Measurements from ENCODE around the gene PPM1F. TPM values are rescaled to one million over a fixed set of nuclear protein-coding genes. Genes with fewer than 3 reads are reported as not detected.

PPM1F gene
- total and polyA plus RNA-seq, 2 donors (not counting 1 experiment from before 2014, with no cell fraction given), result 12.5 to 37.0 TPM

DNA sequence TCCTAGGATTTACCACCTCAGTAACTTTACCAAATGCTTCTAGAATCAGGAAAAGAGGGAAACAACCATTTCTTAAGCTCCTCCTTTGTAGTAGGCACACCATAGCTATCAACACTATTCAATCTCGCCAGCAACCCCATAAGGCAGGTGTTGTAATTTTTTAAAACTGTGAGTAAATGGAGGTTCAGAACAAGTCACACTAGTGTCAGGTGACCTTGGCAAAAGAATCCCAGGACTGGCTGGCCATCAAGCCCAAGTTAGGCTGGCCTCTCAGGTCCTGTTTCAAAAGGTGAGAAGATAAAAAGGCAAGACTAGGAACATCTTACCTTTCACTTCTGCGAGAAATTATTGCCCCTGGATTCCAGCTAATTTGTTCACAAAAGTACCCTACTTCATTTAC is 29.2 kb upstream of the PPM1F start:
- H4K20me1 ChIP-seq (ENCODE audit: control insufficient read depth, extremely low read depth, insufficient read depth, low read length), result no peaks in the 10 kb centered on the region
- peak overlapping the region; percentile 91 for H3K9ac ChIP-seq (ENCODE audit: insufficient read depth, low read length)
- H3K9me3 ChIP-seq (ENCODE audit: control insufficient read depth, insufficient read depth, low read depth, low read length), result no peaks in the 10 kb centered on the region
- no peaks in the 10 kb centered on the region for H3K27me3 ChIP-seq (ENCODE audit: control insufficient read depth, insufficient read depth, low read length)
- no peak for DNase-seq (ENCODE audit: low read depth in 2 of 2)
- H3K79me2 ChIP-seq (ENCODE audit: control insufficient read depth, insufficient read depth, low read length), result peaks cover 25% of the 10 kb centered on the region
- H3K36me3 ChIP-seq (ENCODE audit: control insufficient read depth, insufficient read depth, low read length), result peaks cover 3% of the 10 kb centered on the region
- TF ChIP-seq EZH2 (IDR thresholded peaks at IDR 0.05; ENCODE audit: low read length, missing control alignments), result no peak
- TF ChIP-seq, protein P1, sequence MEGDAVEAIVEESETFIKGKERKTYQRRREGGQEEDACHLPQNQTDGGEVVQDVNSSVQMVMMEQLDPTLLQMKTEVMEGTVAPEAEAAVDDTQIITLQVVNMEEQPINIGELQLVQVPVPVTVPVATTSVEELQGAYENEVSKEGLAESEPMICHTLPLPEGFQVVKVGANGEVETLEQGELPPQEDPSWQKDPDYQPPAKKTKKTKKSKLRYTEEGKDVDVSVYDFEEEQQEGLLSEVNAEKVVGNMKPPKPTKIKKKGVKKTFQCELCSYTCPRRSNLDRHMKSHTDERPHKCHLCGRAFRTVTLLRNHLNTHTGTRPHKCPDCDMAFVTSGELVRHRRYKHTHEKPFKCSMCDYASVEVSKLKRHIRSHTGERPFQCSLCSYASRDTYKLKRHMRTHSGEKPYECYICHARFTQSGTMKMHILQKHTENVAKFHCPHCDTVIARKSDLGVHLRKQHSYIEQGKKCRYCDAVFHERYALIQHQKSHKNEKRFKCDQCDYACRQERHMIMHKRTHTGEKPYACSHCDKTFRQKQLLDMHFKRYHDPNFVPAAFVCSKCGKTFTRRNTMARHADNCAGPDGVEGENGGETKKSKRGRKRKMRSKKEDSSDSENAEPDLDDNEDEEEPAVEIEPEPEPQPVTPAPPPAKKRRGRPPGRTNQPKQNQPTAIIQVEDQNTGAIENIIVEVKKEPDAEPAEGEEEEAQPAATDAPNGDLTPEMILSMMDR (conservative IDR thresholded peaks at IDR 0.05 in 1 of 2, IDR thresholded peaks at IDR 0.05 in 1 of 2; ENCODE audit: low read depth in 1 of 2, low read length in 2 of 2), result no peak
- peak overlapping the region; percentile 67 for H2AFZ ChIP-seq (ENCODE audit: low read length)
- H3K27ac ChIP-seq (ENCODE audit: insufficient read depth, low read length), result peak overlapping the region; percentile 82
- peaks cover 3% of the 10 kb centered on the region for H3K4me1 ChIP-seq (ENCODE audit: control insufficient read depth, extremely low read depth, insufficient read depth, low read length)
- peak overlapping the region; percentile 96 for H3K4me2 ChIP-seq (ENCODE audit: extremely low read depth, insufficient read depth, low read length)
- peak overlapping the region; percentile 79 to 97 (median 89) for H3K4me3 ChIP-seq (replicated peaks in 1 of 4; ENCODE audit: control extremely low read depth in 1 of 4, insufficient read depth in 1 of 4, low read depth in 3 of 4, low read length in 4 of 4)

DNA sequence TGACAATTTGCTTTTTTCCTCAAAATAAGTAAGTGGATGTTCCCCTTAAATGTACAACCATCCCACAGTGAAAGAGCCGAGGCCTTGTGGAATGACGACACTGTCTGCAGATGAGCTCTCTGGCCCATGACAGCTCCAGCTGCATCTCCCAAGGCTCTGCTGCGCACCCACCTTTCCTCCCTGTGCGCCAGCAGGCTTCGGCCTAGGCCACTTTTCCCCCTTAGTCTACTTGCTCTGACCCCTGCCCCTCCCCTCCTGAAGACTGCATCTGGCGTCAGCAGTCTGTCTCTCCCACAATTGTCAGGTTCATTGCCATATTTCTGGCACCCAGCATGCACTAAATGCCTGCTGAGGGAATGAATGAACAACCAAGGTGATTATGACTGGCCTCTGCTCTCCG is 27.9 kb upstream of the PPM1F start:
- no peak for TF ChIP-seq EZH2 (IDR thresholded peaks at IDR 0.05; ENCODE audit: low read length, missing control alignments)
- TF ChIP-seq, protein P1 (conservative IDR thresholded peaks at IDR 0.05 in 1 of 2, IDR thresholded peaks at IDR 0.05 in 1 of 2; ENCODE audit: low read depth in 1 of 2, low read length in 2 of 2), result no peak
- Histone ChIP-seq H3K4me2 (ENCODE audit: extremely low read depth, insufficient read depth, low read length) (no peak overlapping the region), H3K79me2 (ENCODE audit: control insufficient read depth, insufficient read depth, low read length) (peaks cover 30% of the 10 kb centered on the region), H3K4me1 (ENCODE audit: control insufficient read depth, extremely low read depth, insufficient read depth, low read length) (peaks cover 3% of the 10 kb centered on the region), H3K36me3 (ENCODE audit: control insufficient read depth, insufficient read depth, low read length) (peaks cover 3% of the 10 kb centered on the region), H4K20me1 (ENCODE audit: control insufficient read depth, extremely low read depth, insufficient read depth, low read length) (no peaks in the 10 kb centered on the region), H3K9me3 (ENCODE audit: control insufficient read depth, insufficient read depth, low read depth, low read length) (no peaks in the 10 kb centered on the region), H3K9ac (ENCODE audit: insufficient read depth, low read length) (no peak overlapping the region), H3K27me3 (ENCODE audit: control insufficient read depth, insufficient read depth, low read length) (no peaks in the 10 kb centered on the region), H2AFZ (ENCODE audit: low read length) (no peak overlapping the region), H3K27ac (ENCODE audit: insufficient read depth, low read length) (no peak overlapping the region), H3K4me3 (replicated peaks in 1 of 4; ENCODE audit: control extremely low read depth in 1 of 4, insufficient read depth in 1 of 4, low read depth in 3 of 4, low read length in 4 of 4) (no peak overlapping the region)
- DNase-seq (ENCODE audit: low read depth in 2 of 2), result no peak

DNA sequence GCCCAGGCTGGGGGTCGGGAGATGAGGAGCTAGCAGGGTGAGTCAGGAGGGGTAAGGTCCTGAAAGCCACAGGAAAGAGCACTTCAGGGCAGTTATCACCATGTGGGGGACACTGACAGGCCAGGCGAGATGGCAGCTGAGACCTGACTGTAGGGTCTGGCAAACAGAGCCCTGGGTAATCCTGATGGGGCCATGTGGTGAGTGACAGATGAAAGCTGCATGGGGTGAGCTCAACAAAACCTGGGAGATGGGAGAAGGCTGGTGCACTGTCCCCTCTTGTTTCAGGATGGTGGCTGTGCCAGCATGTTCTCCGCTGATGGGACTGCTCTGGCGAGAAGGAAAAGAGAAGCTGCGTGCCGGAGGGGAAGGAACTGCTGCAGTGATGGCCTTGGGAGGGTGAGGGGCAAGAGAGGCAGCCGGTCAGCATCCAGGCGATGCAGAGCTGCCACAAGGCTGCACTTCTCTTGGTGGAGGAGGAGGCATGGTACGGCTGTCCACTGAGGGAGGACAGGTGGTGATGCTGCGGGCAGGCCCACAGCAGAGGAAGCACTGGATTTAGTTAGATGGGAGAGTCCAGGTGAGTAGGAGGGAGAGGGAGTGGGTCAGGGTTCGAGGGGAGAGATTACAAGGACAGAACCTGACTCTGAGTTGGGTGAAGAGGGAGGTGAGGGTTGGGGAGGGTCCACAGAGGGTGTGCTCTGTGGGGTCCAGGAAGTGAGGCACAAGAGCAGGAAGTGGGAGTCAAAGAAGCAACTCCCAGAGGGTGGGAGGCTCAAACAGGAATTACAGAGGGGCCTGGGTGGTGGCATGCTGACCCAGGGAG is 26.1 kb upstream of the PPM1F start:
- H3K27ac ChIP-seq (ENCODE audit: insufficient read depth, low read length), result no peak overlapping the region
- no peaks in the 10 kb centered on the region for H3K9me3 ChIP-seq (ENCODE audit: control insufficient read depth, insufficient read depth, low read depth, low read length)
- H4K20me1 ChIP-seq (ENCODE audit: control insufficient read depth, extremely low read depth, insufficient read depth, low read length), result no peaks in the 10 kb centered on the region
- peaks cover 30% of the 10 kb centered on the region for H3K79me2 ChIP-seq (ENCODE audit: control insufficient read depth, insufficient read depth, low read length)
- TF ChIP-seq EZH2 (IDR thresholded peaks at IDR 0.05; ENCODE audit: low read length, missing control alignments), result no peak
- TF ChIP-seq, protein P1 (conservative IDR thresholded peaks at IDR 0.05 in 1 of 2, IDR thresholded peaks at IDR 0.05 in 1 of 2; ENCODE audit: low read depth in 1 of 2, low read length in 2 of 2), result no peak
- no peak overlapping the region for H3K4me3 ChIP-seq (replicated peaks in 1 of 4; ENCODE audit: control extremely low read depth in 1 of 4, insufficient read depth in 1 of 4, low read depth in 3 of 4, low read length in 4 of 4)
- no peak overlapping the region for H3K9ac ChIP-seq (ENCODE audit: insufficient read depth, low read length)
- no peak overlapping the region for H3K4me2 ChIP-seq (ENCODE audit: extremely low read depth, insufficient read depth, low read length)
- peaks cover 3% of the 10 kb centered on the region for H3K4me1 ChIP-seq (ENCODE audit: control insufficient read depth, extremely low read depth, insufficient read depth, low read length)
- no peak for DNase-seq (ENCODE audit: low read depth in 2 of 2)
- peaks cover 12% of the 10 kb centered on the region for H3K36me3 ChIP-seq (ENCODE audit: control insufficient read depth, insufficient read depth, low read length)
- H3K27me3 ChIP-seq (ENCODE audit: control insufficient read depth, insufficient read depth, low read length), result no peaks in the 10 kb centered on the region
- no peak overlapping the region for H2AFZ ChIP-seq (ENCODE audit: low read length)
